Rectal smooth muscle tissue (tissue), 1 donor: ENCODE results near the gene SUN1.
"Not testable (repeated sequence)": the region's sequence is repeated elsewhere in the genome, so short reads cannot be mapped to it uniquely, and the experiment has no call there.

Source experiments
- H3K27ac ChIP-seq: one replicate; pipeline ENCODE4 v1.7.0; 2013; ENCODE audit warnings: low read depth, low read length, inconsistent platforms
- H3K27me3 ChIP-seq: one replicate; pipeline ENCODE4 v1.7.0; 2013; ENCODE audit warnings: low read length; ENCODE audit not compliant: control insufficient read depth, insufficient read depth
- H3K36me3 ChIP-seq: one replicate; pipeline ENCODE4 v1.7.0; 2013; ENCODE audit warnings: low read length; ENCODE audit not compliant: control insufficient read depth, insufficient read depth
- H3K4me1 ChIP-seq: one replicate; pipeline ENCODE4 v1.7.0; 2013; ENCODE audit warnings: low read length; ENCODE audit not compliant: control insufficient read depth, insufficient read depth
- H3K4me3 ChIP-seq: one replicate; pipeline ENCODE4 v1.7.0; 2013; ENCODE audit warnings: low read length
- H3K9ac ChIP-seq: one replicate; pipeline ENCODE4 v1.7.0; 2013; ENCODE audit warnings: low read length

Gene SUN1

GRCh38 chr7:794671-795329 is 37.5 kb upstream of the SUN1 start:
- Histone ChIP-seq H3K9ac (no peak overlapping the region), H3K36me3 (no peaks in the 10 kb centered on the region), H3K27ac (no peak overlapping the region), H3K27me3 (no peaks in the 10 kb centered on the region), H3K4me3 (no peak overlapping the region), H3K4me1 (no peaks in the 10 kb centered on the region)

- not testable (repeated sequence) for H3K27me3 ChIP-seq, H3K27ac ChIP-seq, H3K9ac ChIP-seq, H3K36me3 ChIP-seq, H3K4me1 ChIP-seq, H3K4me3 ChIP-seq
These were observed 35.7 kb upstream of the SUN1 start for GRCh38 chr7:796434-797169.

GRCh38 chr7:798921-799470 is 33.3 kb upstream of the SUN1 start:
- Histone ChIP-seq H3K4me3 (no peak overlapping the region), H3K9ac (no peak overlapping the region), H3K36me3 (no peaks in the 10 kb centered on the region), H3K4me1 (peaks cover 4% of the 10 kb centered on the region), H3K27ac (no peak overlapping the region), H3K27me3 (no peaks in the 10 kb centered on the region)

- Histone ChIP-seq H3K9ac (no peak overlapping the region), H3K27me3 (no peaks in the 10 kb centered on the region), H3K27ac (peak overlapping the region; percentile 3), H3K36me3 (no peaks in the 10 kb centered on the region), H3K4me1 (peaks cover 4% of the 10 kb centered on the region), H3K4me3 (no peak overlapping the region)
These were observed 31.6 kb upstream of the SUN1 start for GRCh38 chr7:800692-801091.

GRCh38 chr7:801351-801750 is 30.9 kb upstream of the SUN1 start:
- H3K4me1 ChIP-seq, H3K27me3 ChIP-seq, H3K36me3 ChIP-seq, H3K4me3 ChIP-seq, H3K9ac ChIP-seq: not testable (repeated sequence)
- H3K27ac ChIP-seq = peak overlapping the region; percentile 39

- peak overlapping the region; percentile 37 for H3K4me3 ChIP-seq
- no peak overlapping the region for H3K9ac ChIP-seq
- H3K4me1 ChIP-seq = peaks cover 4% of the 10 kb centered on the region
- peak overlapping the region; percentile 46 for H3K27ac ChIP-seq
- no peaks in the 10 kb centered on the region for H3K27me3 ChIP-seq
- H3K36me3 ChIP-seq = no peaks in the 10 kb centered on the region
These were observed 30.3 kb upstream of the SUN1 start for GRCh38 chr7:801940-802381.

GRCh38 chr7:802500-803242 is 29.6 kb upstream of the SUN1 start:
- no peaks in the 10 kb centered on the region for H3K36me3 ChIP-seq
- H3K4me1 ChIP-seq = peaks cover 4% of the 10 kb centered on the region
- no peaks in the 10 kb centered on the region for H3K27me3 ChIP-seq
- H3K4me3 ChIP-seq = no peak overlapping the region
- H3K27ac ChIP-seq = peak overlapping the region; percentile 46
- no peak overlapping the region for H3K9ac ChIP-seq

GRCh38 chr7:803243-803635 is 29.0 kb upstream of the SUN1 start:
- Histone ChIP-seq H3K4me3 (no peak overlapping the region), H3K27me3 (no peaks in the 10 kb centered on the region), H3K9ac (no peak overlapping the region), H3K36me3 (no peaks in the 10 kb centered on the region), H3K4me1 (peaks cover 4% of the 10 kb centered on the region), H3K27ac (no peak overlapping the region)

- not testable (repeated sequence) for H3K27ac ChIP-seq, H3K36me3 ChIP-seq
These were observed 28.5 kb upstream of the SUN1 start for GRCh38 chr7:803796-804195.

GRCh38 chr7:805261-805660 is 27.0 kb upstream of the SUN1 start:
- Histone ChIP-seq H3K9ac (no peak overlapping the region), H3K27me3 (no peaks in the 10 kb centered on the region), H3K27ac (no peak overlapping the region), H3K4me3 (no peak overlapping the region), H3K36me3 (no peaks in the 10 kb centered on the region), H3K4me1 (peaks cover 4% of the 10 kb centered on the region)

More at GRCh38 chr7:803796-804195, 28.5 kb upstream of the SUN1 start:
- not testable (repeated sequence) for H3K4me3 ChIP-seq, H3K4me1 ChIP-seq, H3K9ac ChIP-seq, H3K27me3 ChIP-seq

- Histone ChIP-seq H3K4me3 (peak overlapping the region; percentile 63), H3K27me3 (no peaks in the 10 kb centered on the region), H3K4me1 (peaks cover 26% of the 10 kb centered on the region), H3K9ac (no peak overlapping the region), H3K27ac (peak overlapping the region; percentile 87), H3K36me3 (no peaks in the 10 kb centered on the region)
These were observed 16.7 kb upstream of the SUN1 start for GRCh38 chr7:815284-816216.
